ENCODE measurements around the gene MT1M.

Gene MT1M

GRCh38 chr16:56679078-56679730, 46.7 kb downstream of the MT1M start:
- DNase-seq: no peak

GRCh38 chr16:56679818-56680217, 47.4 kb downstream of the MT1M start:
- DNase-seq: no peak

DNA sequence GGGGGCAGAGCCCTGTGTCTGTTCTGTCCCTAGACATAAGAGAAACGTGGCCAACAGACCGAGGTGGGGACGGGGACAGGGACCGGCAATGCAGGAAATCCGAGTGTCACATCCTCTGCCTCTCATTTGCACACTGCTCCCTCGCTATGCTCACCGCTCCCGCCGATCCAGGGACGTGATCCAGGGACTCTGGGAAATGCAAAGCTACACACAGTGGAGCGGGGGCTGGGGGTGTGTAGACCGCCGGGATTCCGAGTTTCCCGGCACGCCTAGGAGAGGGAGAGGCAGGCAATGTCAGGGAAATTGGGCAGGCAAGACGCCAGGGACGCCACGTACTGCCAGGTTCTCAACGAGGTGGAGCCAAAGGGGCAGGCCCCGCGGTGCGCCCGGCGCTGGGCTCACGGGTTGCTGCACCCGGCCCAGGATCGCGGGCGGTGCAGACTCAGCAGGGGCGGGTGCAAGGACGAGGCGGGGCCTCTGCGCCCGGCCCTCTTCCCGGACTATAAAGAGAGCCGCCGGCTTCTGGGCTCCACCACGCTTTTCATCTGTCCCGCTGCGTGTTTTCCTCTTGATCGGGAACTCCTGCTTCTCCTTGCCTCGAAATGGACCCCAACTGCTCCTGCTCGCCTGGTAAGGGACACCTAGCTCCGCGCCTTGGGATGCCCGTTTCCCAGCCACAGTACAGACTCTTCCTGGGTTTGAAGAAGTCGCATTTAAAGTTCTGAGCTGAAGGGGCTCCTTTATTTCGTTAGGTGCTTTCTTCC, 49.7 kb downstream of the MT1M start, which contains the start of gene MT1X:
MT1X (plus strand) TSS at position 532 of the 764 bp plus-strand sequence; CDS start at position 603, 71 bp downstream.
- peak; percentile 95 for DNase-seq

DNA sequence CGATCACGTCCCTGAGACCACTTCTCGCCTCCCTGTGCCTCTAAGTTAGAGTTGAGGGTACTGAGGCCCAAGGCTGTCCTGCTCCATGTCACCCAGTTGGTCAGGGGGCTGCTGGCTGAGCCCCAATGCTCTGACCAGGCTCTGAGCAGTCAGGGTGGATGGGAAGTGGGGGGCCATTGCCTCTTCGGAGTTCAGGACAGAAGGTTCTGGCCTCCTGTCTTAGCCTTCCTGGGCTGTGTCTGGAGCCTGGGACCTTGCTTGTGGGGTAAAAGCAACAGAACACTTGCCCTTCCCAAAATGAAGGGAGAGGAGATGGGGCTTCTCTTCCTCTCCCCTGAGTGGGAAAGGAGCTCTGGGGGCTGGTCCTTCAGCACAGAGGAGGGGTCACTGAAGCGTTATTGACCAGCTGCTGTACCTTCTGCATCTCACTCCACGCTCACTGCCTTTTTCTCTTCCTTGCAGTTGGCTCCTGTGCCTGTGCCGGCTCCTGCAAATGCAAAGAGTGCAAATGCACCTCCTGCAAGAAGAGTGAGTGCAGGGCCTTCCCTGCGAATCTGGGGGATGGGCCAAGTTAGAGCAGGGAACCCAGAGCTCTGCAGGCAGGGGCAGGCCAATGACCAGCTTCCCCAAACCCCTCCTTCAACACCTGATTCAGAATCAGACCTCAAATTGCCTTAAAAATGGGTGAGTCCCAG, 50.4 kb downstream of the MT1M start:
- DNase-seq: peak; percentile 65
